PFSK-1 (cell line): Measurements from ENCODE around the gene MAPRE2.

Experiments
- FOXP2 ChIP-seq: optimal IDR thresholded peaks from 2 replicates; pipeline ENCODE3; 2011; ENCODE audit warnings: borderline replicate concordance, control low read depth, inconsistent platforms; ENCODE audit not compliant: insufficient read depth; ENCODE audit errors: extremely low read length, extremely low read depth
- POLR2AphosphoS5 ChIP-seq: IDR thresholded peaks from 2 replicates; pipeline ENCODE4 v1.6.1; 2012; ENCODE audit warnings: low read depth, mild to moderate bottlenecking, control low read depth, low read length, moderate library complexity
- REST ChIP-seq, 2 experiments: IDR thresholded peaks; 2 replicates each; pipeline versions ENCODE4 v1.6.1 to v1.8.0; 2011 to 2012; ENCODE audit warnings: low read depth in 2 of 2, low read length in 2 of 2, control low read depth in 1 of 2, inconsistent platforms in 1 of 2, mild to moderate bottlenecking in 1 of 2, moderate library complexity in 1 of 2; ENCODE audit not compliant: insufficient read depth in 1 of 2
- SIN3A ChIP-seq: IDR thresholded peaks from 2 replicates; pipeline ENCODE4 v1.6.1; 2012; ENCODE audit warnings: mild to moderate bottlenecking, low read length, moderate library complexity, borderline replicate concordance; ENCODE audit not compliant: insufficient read depth
- TAF1 ChIP-seq: IDR thresholded peaks from 2 replicates; pipeline ENCODE4 v1.6.1; 2012; ENCODE audit warnings: low read length, control low read depth, borderline replicate concordance; ENCODE audit not compliant: insufficient read depth

The MAPRE2 gene

DNA sequence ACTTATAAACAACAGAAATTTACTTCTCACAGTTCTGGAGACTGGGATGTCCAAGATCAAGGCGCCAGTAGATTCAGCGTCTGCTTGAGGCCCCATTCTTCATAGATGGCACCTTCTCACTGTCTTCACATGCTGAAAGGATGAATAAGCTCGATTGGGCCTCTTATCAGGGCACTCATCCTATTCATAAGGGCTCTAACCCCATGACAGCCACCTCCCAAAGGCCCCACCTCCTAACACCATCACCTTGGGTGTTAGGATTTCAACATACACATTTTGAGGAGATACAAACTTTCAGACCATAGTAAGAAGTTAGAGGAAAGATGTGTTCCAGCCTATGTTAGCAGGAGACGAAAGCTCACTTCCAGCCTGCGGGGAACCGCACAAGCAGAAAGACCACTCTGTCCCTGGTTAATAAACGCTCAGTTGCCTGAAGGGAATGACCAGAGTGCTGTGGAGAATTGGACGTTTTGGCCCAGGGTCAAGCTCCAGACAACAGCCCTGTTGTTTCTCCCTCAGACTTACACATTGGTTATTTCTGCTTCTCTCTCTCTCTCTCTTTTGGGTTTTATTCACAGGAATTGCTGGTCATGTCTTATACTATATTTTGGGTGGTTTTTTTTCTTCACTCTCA, 90.3 kb downstream of the MAPRE2 start:
- TF ChIP-seq FOXP2 (no peak), POLR2AphosphoS5 (no peak), REST (IDR thresholded peaks at IDR 0.05; ENCODE audit: insufficient read depth in 1 of 2, low read depth in 2 of 2, low read length in 2 of 2) (no peak), SIN3A (no peak), TAF1 (no peak)

GRCh38 chr18:35132021-35132902, 91.0 kb downstream of the MAPRE2 start:
- TF ChIP-seq TAF1 (no peak), SIN3A (no peak), REST (IDR thresholded peaks at IDR 0.05; ENCODE audit: insufficient read depth in 1 of 2, low read depth in 2 of 2, low read length in 2 of 2) (no peak), FOXP2 (no peak), POLR2AphosphoS5 (no peak)

DNA sequence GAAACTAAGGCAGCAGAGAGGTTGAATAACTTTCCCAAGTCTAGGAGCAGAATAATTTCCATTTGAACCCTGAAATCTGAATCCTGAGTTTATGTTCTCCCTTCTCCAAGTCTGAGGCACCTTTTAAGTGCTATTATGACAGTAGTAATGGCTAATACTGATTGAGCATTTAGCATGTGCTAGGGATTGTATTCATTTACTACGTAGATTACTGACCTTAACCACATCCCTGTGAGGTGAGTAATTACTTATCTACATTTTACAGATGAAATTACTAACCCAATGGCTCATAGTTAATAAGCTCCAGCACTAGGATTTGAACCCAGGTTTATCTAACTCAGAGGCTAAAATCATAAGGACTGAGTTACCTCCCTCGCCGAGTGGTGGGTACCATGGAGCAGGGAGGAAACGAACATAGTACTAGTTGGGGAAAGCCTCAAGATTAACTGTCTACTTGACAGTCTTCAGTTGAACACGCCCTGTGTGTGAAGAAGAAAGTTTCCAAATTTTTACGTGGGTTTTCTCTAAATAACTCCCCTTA, 93.0 kb downstream of the MAPRE2 start:
- no peak for TF ChIP-seq FOXP2
- no peak for TF ChIP-seq TAF1
- no peak for TF ChIP-seq SIN3A
- TF ChIP-seq REST (IDR thresholded peaks at IDR 0.05; ENCODE audit: insufficient read depth in 1 of 2, low read depth in 2 of 2, low read length in 2 of 2), result no peak
- no peak for TF ChIP-seq POLR2AphosphoS5

- TF ChIP-seq REST (IDR thresholded peaks at IDR 0.05; ENCODE audit: insufficient read depth in 1 of 2, low read depth in 2 of 2, low read length in 2 of 2) (no peak), FOXP2 (no peak), POLR2AphosphoS5 (no peak), TAF1 (no peak), SIN3A (no peak)
Measured at GRCh38 chr18:35134791-35135531, 93.7 kb downstream of the MAPRE2 start.
